Rectal smooth muscle tissue (tissue), 1 donor: Measurements from ENCODE around the gene TIMM22.

Experiments used
- H3K27ac ChIP-seq: one replicate; pipeline ENCODE4 v1.7.0; 2013; ENCODE audit warnings: low read depth, low read length, inconsistent platforms
- H3K27me3 ChIP-seq: one replicate; pipeline ENCODE4 v1.7.0; 2013; ENCODE audit warnings: low read length; ENCODE audit not compliant: control insufficient read depth, insufficient read depth
- H3K36me3 ChIP-seq: one replicate; pipeline ENCODE4 v1.7.0; 2013; ENCODE audit warnings: low read length; ENCODE audit not compliant: control insufficient read depth, insufficient read depth
- H3K4me1 ChIP-seq: one replicate; pipeline ENCODE4 v1.7.0; 2013; ENCODE audit warnings: low read length; ENCODE audit not compliant: control insufficient read depth, insufficient read depth
- H3K4me3 ChIP-seq: one replicate; pipeline ENCODE4 v1.7.0; 2013; ENCODE audit warnings: low read length
- H3K9ac ChIP-seq: one replicate; pipeline ENCODE4 v1.7.0; 2013; ENCODE audit warnings: low read length

The TIMM22 gene

GRCh38 chr17:977166-977565 lies 19.8 kb upstream of the TIMM22 start:
- Histone ChIP-seq H3K27me3 (no peaks in the 10 kb centered on the region), H3K4me3 (no peak overlapping the region), H3K27ac (peak overlapping the region; percentile 58), H3K9ac (no peak overlapping the region), H3K4me1 (peaks cover 13% of the 10 kb centered on the region), H3K36me3 (no peaks in the 10 kb centered on the region)

GRCh38 chr17:978103-979093 lies 18.5 kb upstream of the TIMM22 start:
- Histone ChIP-seq H3K27ac (peak overlapping the region; percentile 91), H3K4me1 (peaks cover 13% of the 10 kb centered on the region), H3K36me3 (no peaks in the 10 kb centered on the region), H3K9ac (no peak overlapping the region), H3K27me3 (no peaks in the 10 kb centered on the region), H3K4me3 (peak overlapping the region; percentile 49)

GRCh38 chr17:979212-979538 lies 17.8 kb upstream of the TIMM22 start:
- Histone ChIP-seq H3K27ac (peak overlapping the region; percentile 91), H3K4me3 (peak overlapping the region; percentile 70), H3K27me3 (no peaks in the 10 kb centered on the region), H3K36me3 (no peaks in the 10 kb centered on the region), H3K9ac (no peak overlapping the region), H3K4me1 (peaks cover 13% of the 10 kb centered on the region)

GRCh38 chr17:979539-980405 lies 17.2 kb upstream of the TIMM22 start, which contains the start of gene NXN:
Gene NXN, minus strand, starts transcription at chr17:979776.
- H3K36me3 ChIP-seq, result no peaks in the 10 kb centered on the region
- peaks cover 13% of the 10 kb centered on the region for H3K4me1 ChIP-seq
- H3K4me3 ChIP-seq, result peak within 1 kb of the TSS; percentile 70
- no peak within 1 kb of the TSS for H3K9ac ChIP-seq
- peak within 1 kb of the TSS; percentile 91 for H3K27ac ChIP-seq
- H3K27me3 ChIP-seq, result no peaks in the 10 kb centered on the region

GRCh38 chr17:980406-981291 lies 16.3 kb upstream of the TIMM22 start:
- Histone ChIP-seq H3K36me3 (no peaks in the 10 kb centered on the region), H3K4me1 (peaks cover 7% of the 10 kb centered on the region), H3K4me3 (peak overlapping the region; percentile 59), H3K27ac (peak overlapping the region; percentile 84), H3K27me3 (no peaks in the 10 kb centered on the region), H3K9ac (no peak overlapping the region)

GRCh38 chr17:981292-981658 lies 15.7 kb upstream of the TIMM22 start:
- Histone ChIP-seq H3K4me3 (no peak overlapping the region), H3K27ac (no peak overlapping the region)

GRCh38 chr17:983921-984320 lies 13.0 kb upstream of the TIMM22 start:
- Histone ChIP-seq H3K36me3 (no peaks in the 10 kb centered on the region), H3K27ac (no peak overlapping the region), H3K4me3 (no peak overlapping the region), H3K4me1 (peaks cover 4% of the 10 kb centered on the region), H3K27me3 (no peaks in the 10 kb centered on the region), H3K9ac (no peak overlapping the region)

More at GRCh38 chr17:981292-981658, 15.7 kb upstream of the TIMM22 start:
- no peaks in the 10 kb centered on the region for H3K36me3 ChIP-seq
- peaks cover 4% of the 10 kb centered on the region for H3K4me1 ChIP-seq
- H3K27me3 ChIP-seq, result no peaks in the 10 kb centered on the region
- H3K9ac ChIP-seq, result no peak overlapping the region

- H3K27ac ChIP-seq, result no peak overlapping the region
- no peaks in the 10 kb centered on the region for H3K27me3 ChIP-seq
- no peaks in the 10 kb centered on the region for H3K4me1 ChIP-seq
- no peak overlapping the region for H3K9ac ChIP-seq
- no peaks in the 10 kb centered on the region for H3K36me3 ChIP-seq
- no peak overlapping the region for H3K4me3 ChIP-seq
Observed at GRCh38 chr17:986322-986929, 10.5 kb upstream of the TIMM22 start.

- no peak overlapping the region for H3K4me3 ChIP-seq
- H3K27ac ChIP-seq, result no peak overlapping the region
- H3K4me1 ChIP-seq, result no peaks in the 10 kb centered on the region
- H3K36me3 ChIP-seq, result no peaks in the 10 kb centered on the region
- H3K9ac ChIP-seq, result no peak overlapping the region
- no peaks in the 10 kb centered on the region for H3K27me3 ChIP-seq
Observed at GRCh38 chr17:987931-988330, 9.0 kb upstream of the TIMM22 start.

GRCh38 chr17:988561-988960 lies 8.4 kb upstream of the TIMM22 start:
- no peaks in the 10 kb centered on the region for H3K36me3 ChIP-seq
- no peak overlapping the region for H3K4me3 ChIP-seq
- no peaks in the 10 kb centered on the region for H3K4me1 ChIP-seq

GRCh38 chr17:992933-993332 lies 4.0 kb upstream of the TIMM22 start:
- Histone ChIP-seq H3K27me3 (no peaks in the 10 kb centered on the region), H3K4me3 (no peak overlapping the region), H3K4me1 (peaks cover 3% of the 10 kb centered on the region), H3K9ac (no peak overlapping the region), H3K27ac (no peak overlapping the region), H3K36me3 (no peaks in the 10 kb centered on the region)

More at GRCh38 chr17:988561-988960, 8.4 kb upstream of the TIMM22 start:
- Histone ChIP-seq H3K27me3 (no peaks in the 10 kb centered on the region), H3K27ac (no peak overlapping the region), H3K9ac (no peak overlapping the region)
